ENCODE measurements around the gene TMEM271. TPM values are rescaled to one million over a fixed set of nuclear protein-coding genes. Genes with fewer than 3 reads are reported as not detected.

Gene TMEM271
- total RNA-seq, 6 experiments from 2014 or later = not detected

DNA sequence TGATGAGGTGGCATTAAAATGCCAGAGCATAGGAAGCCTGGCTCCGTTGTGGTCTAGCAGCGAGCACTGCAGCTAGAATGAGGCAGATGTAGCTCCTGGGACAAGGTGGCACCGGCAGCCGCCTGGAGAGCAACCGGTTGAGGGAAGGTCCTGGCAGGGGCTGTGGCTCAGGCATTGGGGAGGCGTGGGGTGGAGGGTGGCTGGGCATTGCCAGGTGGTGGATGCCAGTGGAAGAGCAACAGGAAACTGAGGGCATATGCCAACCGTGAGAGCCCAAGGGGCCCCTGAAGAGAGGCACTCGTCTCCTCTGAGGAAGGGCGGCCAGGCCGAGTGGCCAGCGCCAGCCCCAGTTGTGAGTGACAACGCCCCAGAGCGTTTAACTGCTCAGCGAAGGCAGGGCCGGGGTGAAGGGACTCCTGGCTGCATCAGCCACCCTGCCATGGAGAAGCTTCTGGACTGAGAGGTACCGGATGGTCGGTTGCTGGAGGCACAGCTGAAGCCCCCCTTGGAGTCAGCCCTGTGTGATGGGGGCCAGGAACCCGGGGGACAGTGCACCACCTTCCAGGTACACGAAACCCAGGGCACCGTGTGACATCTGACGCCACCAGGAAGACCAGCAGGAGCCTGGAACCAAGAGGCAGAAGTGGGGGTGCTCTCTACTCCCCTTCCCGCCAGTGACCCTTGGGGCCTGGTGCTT is 36.1 kb upstream of the TMEM271 start:
- peaks cover 23% of the 10 kb centered on the region for H3K4me1 Mint-ChIP-seq (ENCODE audit: low read depth)
- H3K36me3 Mint-ChIP-seq (ENCODE audit: low read depth) = no peaks in the 10 kb centered on the region
- H3K9me3 Mint-ChIP-seq = peaks cover 10% of the 10 kb centered on the region
- no peak overlapping the region for H3K27ac Mint-ChIP-seq
- no peak overlapping the region for H3K4me3 Mint-ChIP-seq
- TF ChIP-seq CTCF (IDR thresholded peaks at IDR 0.05) = no peak
- DNase-seq = no peak
- H3K27me3 Mint-ChIP-seq (ENCODE audit: insufficient read depth) = peaks cover 15% of the 10 kb centered on the region

- Mint-ChIP-seq H3K27ac (no peak overlapping the region), H3K4me1 (ENCODE audit: low read depth) (peaks cover 23% of the 10 kb centered on the region), H3K36me3 (ENCODE audit: low read depth) (no peaks in the 10 kb centered on the region), H3K27me3 (ENCODE audit: insufficient read depth) (peaks cover 17% of the 10 kb centered on the region), H3K4me3 (no peak overlapping the region), H3K9me3 (peaks cover 10% of the 10 kb centered on the region)
- no peak for TF ChIP-seq CTCF (IDR thresholded peaks at IDR 0.05)
- peak; percentile 74 for DNase-seq
These were observed 34.5 kb upstream of the TMEM271 start for GRCh38 chr4:610411-611261.

GRCh38 chr4:609400-610050 is 33.4 kb upstream of the TMEM271 start:
- Mint-ChIP-seq H3K4me3 (no peak overlapping the region), H3K9me3 (peaks cover 13% of the 10 kb centered on the region), H3K4me1 (ENCODE audit: low read depth) (peaks cover 23% of the 10 kb centered on the region), H3K36me3 (ENCODE audit: low read depth) (no peaks in the 10 kb centered on the region), H3K27ac (no peak overlapping the region), H3K27me3 (ENCODE audit: insufficient read depth) (peaks cover 15% of the 10 kb centered on the region)
- no peak for TF ChIP-seq CTCF (IDR thresholded peaks at IDR 0.05)
- DNase-seq = no peak

DNA sequence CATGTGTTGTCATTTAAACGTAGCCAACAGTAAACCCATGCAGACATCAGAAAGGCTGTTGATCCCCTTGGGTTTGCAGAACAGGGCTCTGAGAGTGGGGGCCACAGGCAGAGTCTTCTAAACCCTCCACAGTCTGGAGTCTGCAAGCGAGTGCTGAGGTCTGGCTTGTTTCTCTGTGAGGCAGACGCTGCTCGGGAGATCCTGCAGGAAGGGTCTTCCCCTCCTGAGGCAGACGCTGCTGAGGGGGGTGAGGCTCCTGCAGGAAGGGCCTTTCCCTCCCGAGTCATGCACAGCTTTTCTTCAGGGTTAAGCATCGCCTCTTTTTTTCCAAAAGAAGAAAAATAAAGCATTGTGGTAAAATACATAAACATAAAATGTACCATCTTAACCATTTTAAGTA is 32.1 kb upstream of the TMEM271 start:
- Mint-ChIP-seq H3K4me3 (no peak overlapping the region), H3K27me3 (ENCODE audit: insufficient read depth) (peaks cover 15% of the 10 kb centered on the region), H3K9me3 (peaks cover 9% of the 10 kb centered on the region; the same call in 1 of the 2 replicates), H3K4me1 (ENCODE audit: low read depth) (peaks cover 23% of the 10 kb centered on the region), H3K36me3 (ENCODE audit: low read depth) (no peaks in the 10 kb centered on the region), H3K27ac (no peak overlapping the region)
- no peak for TF ChIP-seq CTCF (IDR thresholded peaks at IDR 0.05)
- DNase-seq = no peak

- DNase-seq = no peak
- Mint-ChIP-seq H3K9me3 (peaks cover 9% of the 10 kb centered on the region; the same call in 1 of the 2 replicates), H3K27ac (no peak overlapping the region), H3K27me3 (ENCODE audit: insufficient read depth) (peaks cover 10% of the 10 kb centered on the region), H3K36me3 (ENCODE audit: low read depth) (no peaks in the 10 kb centered on the region), H3K4me3 (no peak overlapping the region), H3K4me1 (ENCODE audit: low read depth) (peaks cover 28% of the 10 kb centered on the region)
- TF ChIP-seq CTCF (IDR thresholded peaks at IDR 0.05) = no peak
These were observed 29.8 kb upstream of the TMEM271 start for GRCh38 chr4:605702-606425.

Data from HFFc6 (cell line).